Measurements from ENCODE around the gene VEGFA.

GRCh38 chr6:43782764-43783513 is 12.9 kb downstream of the VEGFA start:
- TF ChIP-seq CTCF (IDR thresholded peaks at IDR 0.05; ENCODE audit: poor library complexity) (no peak), EZH2phosphoT487 (IDR thresholded peaks at IDR 0.05; ENCODE audit: low read depth, severe bottlenecking, unreplicated experiment) (no peak), EZH2 (IDR thresholded peaks at IDR 0.05; ENCODE audit: borderline replicate concordance) (no peak)

All from hepatocyte (in vitro differentiated cells).